B cell (primary cell): ENCODE data around the gene HOXC4.

Source experiments
- CTCF ChIP-seq: fragments of 200-600 bp; IDR thresholded peaks from one replicate; pipeline ENCODE4 v1.8.0; 2022; ENCODE audit warnings: antibody characterized with exemption, mild to moderate bottlenecking
- EZH2 ChIP-seq: IDR thresholded peaks from 2 replicates; pipeline ENCODE4 v1.6.1; 2012; ENCODE audit warnings: borderline replicate concordance, low read depth, mild to moderate bottlenecking, moderate library complexity, low read length; ENCODE audit not compliant: insufficient read depth, poor library complexity, severe bottlenecking

DNA sequence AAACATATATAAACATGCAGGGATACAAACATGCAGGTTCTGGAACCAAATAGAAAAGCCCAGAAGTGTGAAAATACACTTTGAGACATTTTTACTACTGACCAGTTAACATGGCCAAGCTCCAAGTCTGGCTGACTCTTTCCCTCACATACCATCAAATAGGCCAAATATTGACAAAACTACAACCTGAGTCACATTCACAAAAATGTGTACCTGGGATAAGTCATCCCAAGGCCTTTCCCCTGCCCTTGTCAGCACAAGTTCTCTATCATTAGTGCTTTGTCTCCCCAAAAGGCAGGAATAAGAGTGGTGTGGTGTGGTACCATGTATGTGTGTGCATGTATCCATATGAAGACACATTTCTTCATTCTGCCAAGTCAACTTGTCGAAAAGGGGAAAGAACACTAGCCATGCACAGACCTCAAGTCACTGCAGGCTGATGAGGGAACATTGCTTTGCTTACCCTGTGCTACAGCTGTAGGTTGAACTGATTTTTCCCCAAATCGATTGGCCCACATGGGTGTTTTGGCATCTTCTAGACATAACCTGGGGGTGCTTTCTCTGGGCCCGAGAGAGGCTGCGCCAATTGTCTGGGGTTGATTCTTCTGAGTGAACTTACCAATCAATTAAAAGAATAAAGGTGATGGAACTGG lies 14.9 kb downstream of the HOXC4 start:
- TF ChIP-seq CTCF (no peak), EZH2 (no peak)
